HUES64 (cell line): ENCODE measurements around the gene TTLL7.
"Not testable (repeated sequence)": the region's sequence is repeated elsewhere in the genome, so short reads cannot be mapped to it uniquely, and the experiment has no call there.

Experiments
- H3K27ac ChIP-seq: 2 replicates; pipeline ENCODE4 v1.7.0; 2013; ENCODE audit warnings: low read depth, low read length, inconsistent platforms
- H3K27me3 ChIP-seq: 2 replicates; pipeline ENCODE4 v1.6.1; 2013; ENCODE audit warnings: mild to moderate bottlenecking, low read length; ENCODE audit not compliant: insufficient read depth
- H3K36me3 ChIP-seq: 2 replicates; pipeline ENCODE4 v1.6.1; 2013; ENCODE audit warnings: mild to moderate bottlenecking, low read length; ENCODE audit not compliant: insufficient read depth
- H3K4me1 ChIP-seq: 2 replicates; pipeline ENCODE4 v1.6.1; 2013; ENCODE audit warnings: mild to moderate bottlenecking, low read length, moderate library complexity; ENCODE audit not compliant: insufficient read depth
- H3K4me3 ChIP-seq: 2 replicates; pipeline ENCODE4 v1.5.1; 2013; ENCODE audit warnings: mild to moderate bottlenecking, low read length, moderate library complexity
- H3K9ac ChIP-seq: 2 replicates; pipeline ENCODE4 v1.6.1; 2013; ENCODE audit warnings: mild to moderate bottlenecking, low read depth, low read length
- H3K9me3 ChIP-seq: 2 replicates; pipeline ENCODE4 v1.6.1; 2013; ENCODE audit warnings: low read depth, low read length; ENCODE audit not compliant: insufficient read depth
- WGBS: fragments of 150-250, 120-280 bp; methylation state at CpG from one replicate; pipeline ENCODE4 v1.1.7; 2013; ENCODE audit warnings: missing lambda C conversion rate; 5-methylcytosine and 5-hydroxymethylcytosine counted together

TTLL7 gene

DNA sequence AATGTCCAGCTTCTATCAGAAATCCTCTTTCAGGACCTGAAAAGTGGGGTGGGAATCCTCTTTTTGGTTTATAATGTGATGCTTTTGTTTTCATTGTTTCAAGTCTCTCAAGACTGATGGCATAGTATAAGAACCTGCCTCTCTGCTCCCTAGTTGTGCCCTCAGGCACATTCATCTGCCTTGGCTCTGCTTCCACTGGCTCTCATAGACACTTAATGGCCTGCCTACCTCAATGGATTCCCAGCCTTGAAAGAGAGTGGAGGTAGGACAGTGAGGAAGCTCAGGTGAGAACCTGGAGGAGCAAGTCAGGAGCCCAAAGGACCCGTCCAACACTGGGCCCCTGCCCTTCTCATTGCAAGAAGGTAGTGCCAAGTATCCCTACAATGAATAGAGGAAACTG lies 4.8 kb downstream of the TTLL7 start:
- H3K27ac ChIP-seq, result no peak overlapping the region
- 92% methylated on average over 1 of the region's 1 CpG for WGBS

GRCh38 chr1:83990734-83991133 lies 8.2 kb downstream of the TTLL7 start:
- Histone ChIP-seq H3K27ac (no peak overlapping the region), H3K9me3 (peaks cover 3% of the 10 kb centered on the region; the same call in 1 of the 2 replicates), H3K4me3 (no peak overlapping the region), H3K4me1 (no peaks in the 10 kb centered on the region), H3K9ac (no peak overlapping the region), H3K36me3 (no peaks in the 10 kb centered on the region), H3K27me3 (no peaks in the 10 kb centered on the region)
- 95% methylated on average over 2 of the region's 2 CpGs for WGBS

More for the DNA sequence above, 4.8 kb downstream of the TTLL7 start:
- Histone ChIP-seq H3K9ac (no peak overlapping the region), H3K4me3 (no peak overlapping the region), H3K27me3 (peaks cover 31% of the 10 kb centered on the region), H3K36me3 (no peaks in the 10 kb centered on the region), H3K4me1 (no peaks in the 10 kb centered on the region), H3K9me3 (no peaks in the 10 kb centered on the region)

GRCh38 chr1:83985048-83985447 lies 13.9 kb downstream of the TTLL7 start:
- H3K27me3 ChIP-seq, result no peaks in the 10 kb centered on the region
- no peak overlapping the region for H3K9ac ChIP-seq
- H3K4me1 ChIP-seq, result no peaks in the 10 kb centered on the region
- H3K4me3 ChIP-seq, result no peak overlapping the region
- H3K27ac ChIP-seq, result no peak overlapping the region
- H3K9me3 ChIP-seq, result peaks cover 3% of the 10 kb centered on the region; the same call in 1 of the 2 replicates
- H3K36me3 ChIP-seq, result no peaks in the 10 kb centered on the region
- 95% methylated on average over 3 of the region's 3 CpGs for WGBS

DNA sequence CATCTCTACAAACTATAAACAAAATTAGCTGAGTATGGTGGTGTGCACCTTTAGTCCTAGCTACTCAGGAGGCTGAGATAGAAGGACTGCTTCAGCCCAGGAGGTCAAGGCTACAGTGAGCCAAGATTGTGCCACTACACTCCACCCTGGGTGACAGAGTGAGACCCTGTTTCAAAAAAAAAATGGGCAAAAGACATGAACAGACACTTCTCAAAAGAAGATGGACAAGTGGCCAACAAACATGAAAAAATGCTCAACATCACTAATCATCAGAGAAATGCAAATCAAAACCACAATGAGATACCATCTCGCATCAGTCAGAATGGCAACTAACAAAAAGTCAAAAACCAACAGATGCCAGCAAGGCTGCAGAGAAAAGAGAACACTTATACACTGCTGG lies 15.0 kb downstream of the TTLL7 start:
- not testable (repeated sequence) for H3K9ac ChIP-seq, H3K36me3 ChIP-seq, H3K9me3 ChIP-seq, H3K27ac ChIP-seq, H3K4me3 ChIP-seq, H3K27me3 ChIP-seq, H3K4me1 ChIP-seq
- WGBS, result 100% methylated on average over 1 of the region's 1 CpG

DNA sequence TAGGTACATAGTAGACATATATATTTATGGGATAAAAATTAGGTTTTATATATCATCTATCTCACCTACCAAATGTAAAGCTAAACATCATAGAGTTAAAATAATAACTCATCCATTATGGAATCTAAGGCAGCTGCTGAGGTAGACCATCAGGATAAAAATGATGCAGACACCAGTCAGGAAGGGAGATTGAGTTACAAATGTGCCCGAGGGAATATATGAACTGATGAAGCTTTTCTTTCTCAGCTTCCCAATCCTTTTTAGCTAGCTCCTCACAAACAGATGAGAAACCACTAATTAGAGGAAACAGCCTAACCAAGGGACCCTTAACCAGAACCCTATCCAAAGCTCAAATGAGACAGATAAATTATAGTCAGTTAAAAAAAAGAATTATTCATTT lies 20.9 kb downstream of the TTLL7 start:
- WGBS, result 100% methylated on average over 1 of the region's 1 CpG
- Histone ChIP-seq H3K4me1 (no peaks in the 10 kb centered on the region), H3K4me3 (no peak overlapping the region), H3K36me3 (no peaks in the 10 kb centered on the region), H3K27ac (no peak overlapping the region), H3K27me3 (no peaks in the 10 kb centered on the region), H3K9ac (no peak overlapping the region), H3K9me3 (no peaks in the 10 kb centered on the region)

DNA sequence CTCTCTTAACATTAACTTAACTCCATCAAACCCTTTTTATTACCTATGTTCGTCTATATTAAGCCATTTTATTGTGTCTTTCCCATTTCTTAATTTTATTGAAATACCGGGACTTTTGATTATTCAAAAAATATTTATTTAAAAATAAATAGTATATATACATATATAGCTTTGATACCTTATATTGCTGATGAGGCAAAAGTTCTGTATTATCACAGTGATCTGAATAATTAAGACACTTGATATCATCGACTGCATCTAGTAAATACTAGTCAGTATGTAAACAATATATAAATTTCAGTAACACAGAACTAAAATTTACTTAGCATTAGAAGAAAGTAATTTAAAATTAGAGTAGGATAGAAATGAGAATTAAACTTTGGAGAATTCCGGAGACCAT lies 22.0 kb downstream of the TTLL7 start:
- Histone ChIP-seq H3K4me1 (no peaks in the 10 kb centered on the region), H3K27ac (no peak overlapping the region), H3K9ac (no peak overlapping the region), H3K27me3 (no peaks in the 10 kb centered on the region), H3K4me3 (no peak overlapping the region), H3K36me3 (no peaks in the 10 kb centered on the region), H3K9me3 (no peaks in the 10 kb centered on the region)
- WGBS, result 71% methylated on average over 1 of the region's 4 CpGs

DNA sequence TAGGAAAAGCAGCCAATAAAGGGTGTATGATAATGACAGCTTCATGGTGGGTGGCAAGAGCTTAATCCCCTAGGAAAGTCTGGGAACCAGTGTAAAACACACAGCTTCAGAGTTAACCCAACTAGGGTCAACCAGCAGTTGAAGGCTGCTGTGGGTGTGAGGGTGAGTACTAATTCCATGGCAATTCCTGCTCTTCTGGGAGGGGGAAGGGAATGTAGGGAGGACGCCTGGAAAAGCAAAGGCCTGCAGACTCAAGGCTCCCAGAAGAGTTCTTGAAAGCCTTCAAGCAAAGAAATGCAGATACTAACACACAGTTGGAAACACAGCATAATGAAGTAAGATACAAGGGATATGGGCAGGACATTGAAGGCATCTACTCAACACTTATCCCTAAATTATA lies 28.1 kb downstream of the TTLL7 start:
- Histone ChIP-seq H3K9me3 (no peaks in the 10 kb centered on the region), H3K27ac (no peak overlapping the region), H3K4me1 (peaks cover 6% of the 10 kb centered on the region; the same call in 1 of the 2 replicates), H3K27me3 (no peaks in the 10 kb centered on the region), H3K36me3 (no peaks in the 10 kb centered on the region), H3K4me3 (no peak overlapping the region), H3K9ac (no peak overlapping the region)
- 36% methylated on average over 1 of the region's 1 CpG for WGBS

DNA sequence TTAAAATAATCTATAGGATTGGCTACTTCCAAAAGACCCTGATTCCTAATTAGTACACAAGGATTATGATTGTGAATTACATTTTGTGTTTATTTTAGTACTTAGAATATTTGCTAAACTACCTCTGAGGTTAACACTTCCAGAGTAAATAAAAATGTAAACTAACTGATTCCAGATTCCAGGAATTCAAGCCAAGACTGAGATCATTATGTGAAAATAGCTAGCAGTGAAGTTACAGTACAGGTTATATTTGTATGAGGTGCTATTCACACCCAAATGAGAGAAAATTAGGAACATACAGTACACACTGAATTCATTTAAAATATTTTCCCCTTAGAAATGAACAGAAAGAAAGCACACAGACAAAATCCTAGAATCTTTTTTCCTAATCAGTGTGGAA lies 28.8 kb downstream of the TTLL7 start:
- Histone ChIP-seq H3K9ac (no peak overlapping the region), H3K27me3 (no peaks in the 10 kb centered on the region), H3K27ac (no peak overlapping the region)

GRCh38 chr1:83967336-83967735 lies 31.6 kb downstream of the TTLL7 start:
- H3K27me3 ChIP-seq, result no peaks in the 10 kb centered on the region
- peaks cover 6% of the 10 kb centered on the region; the same call in 1 of the 2 replicates for H3K4me1 ChIP-seq
- no peak overlapping the region for H3K4me3 ChIP-seq
- no peaks in the 10 kb centered on the region for H3K36me3 ChIP-seq
- no CpG with 5 or more reads among the region's 1 CpG for WGBS
- no peak overlapping the region for H3K27ac ChIP-seq
- H3K9ac ChIP-seq, result no peak overlapping the region
- H3K9me3 ChIP-seq, result no peaks in the 10 kb centered on the region

More for the DNA sequence above, 28.8 kb downstream of the TTLL7 start:
- no peaks in the 10 kb centered on the region for H3K9me3 ChIP-seq
- no peak overlapping the region for H3K4me3 ChIP-seq
- no peaks in the 10 kb centered on the region for H3K36me3 ChIP-seq
- peaks cover 6% of the 10 kb centered on the region; the same call in 1 of the 2 replicates for H3K4me1 ChIP-seq

DNA sequence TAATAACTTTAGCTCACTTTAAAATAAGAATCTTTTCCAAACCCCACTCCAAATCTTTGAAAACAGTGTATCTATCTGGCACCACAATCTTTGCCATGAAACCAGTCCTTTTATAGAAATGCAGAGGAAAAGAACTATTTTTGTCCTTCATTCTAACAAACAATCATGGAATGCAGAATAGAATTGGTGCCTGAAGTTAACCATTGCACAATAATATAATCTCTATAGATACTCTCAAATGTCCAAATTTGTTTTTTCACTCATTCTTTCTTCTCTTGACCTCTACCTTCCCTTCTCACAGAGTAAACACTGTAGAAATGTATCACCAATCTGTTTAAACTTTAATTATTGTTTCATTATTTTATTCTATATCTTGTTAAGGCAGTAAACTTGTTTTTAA lies 34.8 kb downstream of the TTLL7 start:
- Histone ChIP-seq H3K9ac (no peak overlapping the region), H3K4me1 (no peaks in the 10 kb centered on the region), H3K27me3 (no peaks in the 10 kb centered on the region)

GRCh38 chr1:83961571-83962295 lies 37.2 kb downstream of the TTLL7 start:
- 82% methylated on average over 2 of the region's 2 CpGs for WGBS
- no peaks in the 10 kb centered on the region for H3K9me3 ChIP-seq
- H3K4me1 ChIP-seq, result no peaks in the 10 kb centered on the region
- H3K9ac ChIP-seq, result no peak overlapping the region
- H3K4me3 ChIP-seq, result no peak overlapping the region
- no peaks in the 10 kb centered on the region for H3K27me3 ChIP-seq
- H3K36me3 ChIP-seq, result no peaks in the 10 kb centered on the region
- no peak overlapping the region for H3K27ac ChIP-seq

More for the DNA sequence above, 34.8 kb downstream of the TTLL7 start:
- no peak overlapping the region for H3K4me3 ChIP-seq
- H3K27ac ChIP-seq, result no peak overlapping the region
- no peaks in the 10 kb centered on the region for H3K36me3 ChIP-seq
- H3K9me3 ChIP-seq, result no peaks in the 10 kb centered on the region
